Measurements from ENCODE around the gene MYO15A.

Gene MYO15A

GRCh38 chr17:18227635-18228034, 119.1 kb downstream of the MYO15A start:
- H3K4me1 ChIP-seq (ENCODE audit: insufficient read depth, insufficient read length) = peaks cover 10% of the 10 kb centered on the region
- TF ChIP-seq YY1 (IDR thresholded peaks at IDR 0.05; ENCODE audit: insufficient read depth, insufficient read length) = no peak
- no peak for TF ChIP-seq ZNF274 (IDR thresholded peaks at IDR 0.05; ENCODE audit: low read depth, low read length)
- no peak for TF ChIP-seq SUZ12 (IDR thresholded peaks at IDR 0.05; ENCODE audit: extremely low read depth, insufficient read depth, insufficient read length)
- H3K9ac ChIP-seq (ENCODE audit: insufficient read length, low read depth) = no peak overlapping the region
- H3K4me3 ChIP-seq (ENCODE audit: insufficient read length, low read depth) = no peak overlapping the region
- H3K36me3 ChIP-seq (ENCODE audit: insufficient read depth, insufficient read length, low read length) = peaks cover 22% of the 10 kb centered on the region
- H3K27me3 ChIP-seq (ENCODE audit: insufficient read depth, insufficient read length) = no peaks in the 10 kb centered on the region
- no peak for DNase-seq (ENCODE audit: low read depth, low spot score)
- no peaks in the 10 kb centered on the region for H3K9me3 ChIP-seq (ENCODE audit: insufficient read depth, low read length)

- no peak overlapping the region for H3K9ac ChIP-seq (ENCODE audit: insufficient read length, low read depth)
- TF ChIP-seq YY1 (IDR thresholded peaks at IDR 0.05; ENCODE audit: insufficient read depth, insufficient read length) (no peak), SUZ12 (IDR thresholded peaks at IDR 0.05; ENCODE audit: extremely low read depth, insufficient read depth, insufficient read length) (no peak), ZNF274 (IDR thresholded peaks at IDR 0.05; ENCODE audit: low read depth, low read length) (no peak)
- peaks cover 10% of the 10 kb centered on the region for H3K4me1 ChIP-seq (ENCODE audit: insufficient read depth, insufficient read length)
- no peaks in the 10 kb centered on the region for H3K9me3 ChIP-seq (ENCODE audit: insufficient read depth, low read length)
- no peak for DNase-seq (ENCODE audit: low read depth, low spot score)
- no peaks in the 10 kb centered on the region for H3K27me3 ChIP-seq (ENCODE audit: insufficient read depth, insufficient read length)
- no peak overlapping the region for H3K4me3 ChIP-seq (ENCODE audit: insufficient read length, low read depth)
- peaks cover 26% of the 10 kb centered on the region for H3K36me3 ChIP-seq (ENCODE audit: insufficient read depth, insufficient read length, low read length)
Measured at GRCh38 chr17:18228176-18228682, 119.7 kb downstream of the MYO15A start.

- Histone ChIP-seq H3K9me3 (ENCODE audit: insufficient read depth, low read length) (no peaks in the 10 kb centered on the region), H3K4me1 (ENCODE audit: insufficient read depth, insufficient read length) (peaks cover 7% of the 10 kb centered on the region), H3K4me3 (ENCODE audit: insufficient read length, low read depth) (no peak overlapping the region), H3K36me3 (ENCODE audit: insufficient read depth, insufficient read length, low read length) (peaks cover 35% of the 10 kb centered on the region), H3K9ac (ENCODE audit: insufficient read length, low read depth) (peak overlapping the region; percentile 10), H3K27me3 (ENCODE audit: insufficient read depth, insufficient read length) (no peaks in the 10 kb centered on the region)
- DNase-seq (ENCODE audit: low read depth, low spot score) = no peak
- TF ChIP-seq YY1 (IDR thresholded peaks at IDR 0.05; ENCODE audit: insufficient read depth, insufficient read length) (no peak), ZNF274 (IDR thresholded peaks at IDR 0.05; ENCODE audit: low read depth, low read length) (no peak), SUZ12 (IDR thresholded peaks at IDR 0.05; ENCODE audit: extremely low read depth, insufficient read depth, insufficient read length) (no peak)
Measured at GRCh38 chr17:18229254-18229653, 120.7 kb downstream of the MYO15A start.
